GM19238 (cell line): Measurements from ENCODE around the gene C9orf50.
"Not testable (repeated sequence)": the region's sequence is repeated elsewhere in the genome, so short reads cannot be mapped to it uniquely, and the experiment has no call there.

Source experiments
- DNase-seq: peaks from one replicate; pipeline ENCODE4 v3.0.0; 2011; ENCODE audit warnings: low spot score; ENCODE audit not compliant: insufficient read length

The C9orf50 gene, protein sequence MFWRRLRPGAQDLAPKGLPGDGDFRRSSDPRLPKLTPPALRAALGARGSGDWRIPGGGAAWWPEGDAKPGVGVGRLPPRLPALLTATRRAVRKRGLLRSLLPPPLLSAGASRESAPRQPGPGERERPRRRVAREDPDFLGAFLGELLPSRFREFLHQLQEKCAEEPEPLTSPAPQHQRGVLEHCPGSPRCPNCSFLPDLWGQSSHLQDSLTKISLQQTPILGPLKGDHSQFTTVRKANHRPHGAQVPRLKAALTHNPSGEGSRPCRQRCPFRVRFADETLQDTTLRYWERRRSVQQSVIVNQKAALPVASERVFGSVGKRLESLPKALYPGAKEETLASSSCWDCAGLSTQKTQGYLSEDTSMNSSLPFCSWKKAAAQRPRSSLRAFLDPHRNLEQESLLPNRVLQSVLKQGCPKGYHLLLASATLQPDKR

DNA sequence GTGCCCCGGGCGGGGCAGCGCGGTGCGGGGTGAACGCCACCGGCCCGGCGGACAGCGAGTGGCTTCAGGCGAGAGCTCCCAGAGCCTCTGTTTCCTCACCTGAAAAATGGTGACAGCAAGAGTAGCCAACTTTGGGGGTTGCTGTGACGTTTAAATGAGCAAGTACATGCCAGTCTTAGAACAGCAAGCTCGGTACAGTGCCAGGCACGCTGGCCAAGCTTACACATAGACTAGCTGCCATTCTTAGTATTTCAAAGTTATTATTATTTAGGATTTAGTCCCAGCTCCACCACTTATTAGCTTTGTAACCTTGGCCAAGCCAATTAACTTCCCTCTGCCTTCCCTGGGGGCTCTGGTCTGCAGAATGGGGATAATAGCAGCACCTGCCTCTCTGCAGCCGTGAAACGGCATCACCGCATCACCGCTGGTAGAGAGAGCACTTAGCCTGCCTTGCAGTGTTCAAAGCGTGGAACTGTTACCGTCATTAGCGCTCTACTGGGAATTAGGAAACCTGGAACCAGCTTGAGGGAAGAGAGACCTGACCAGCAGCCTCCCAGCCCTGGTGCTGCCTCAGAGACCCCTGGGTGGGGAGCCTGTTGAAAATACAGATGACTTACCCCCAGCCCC is at the start of gene C9orf50:
TSS of gene C9orf50 (minus strand) at position 433 of the 627 bp plus-strand sequence. CDS start 527 bp downstream, outside the sequence.
- DNase-seq = no peak

DNA sequence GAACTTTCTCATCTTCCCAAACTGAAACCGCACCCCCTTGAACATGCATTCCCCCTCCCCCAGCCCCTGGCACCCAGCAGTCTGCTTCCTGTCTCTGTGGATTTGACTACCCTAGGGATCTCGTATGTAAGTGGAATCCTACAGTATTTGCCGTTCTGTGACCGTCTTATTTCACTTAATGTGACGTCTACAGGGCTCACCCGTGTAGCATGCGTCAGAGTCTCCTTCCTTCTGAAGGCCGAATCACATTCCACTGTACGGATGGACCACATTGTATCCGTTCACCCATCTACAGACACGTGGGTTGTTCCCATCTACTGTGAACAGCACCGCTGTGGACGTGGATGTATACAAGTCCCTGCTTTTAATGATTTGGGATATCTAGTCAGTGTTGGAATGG is 49.0 kb upstream of the C9orf50 start:
- no peak for DNase-seq

DNA sequence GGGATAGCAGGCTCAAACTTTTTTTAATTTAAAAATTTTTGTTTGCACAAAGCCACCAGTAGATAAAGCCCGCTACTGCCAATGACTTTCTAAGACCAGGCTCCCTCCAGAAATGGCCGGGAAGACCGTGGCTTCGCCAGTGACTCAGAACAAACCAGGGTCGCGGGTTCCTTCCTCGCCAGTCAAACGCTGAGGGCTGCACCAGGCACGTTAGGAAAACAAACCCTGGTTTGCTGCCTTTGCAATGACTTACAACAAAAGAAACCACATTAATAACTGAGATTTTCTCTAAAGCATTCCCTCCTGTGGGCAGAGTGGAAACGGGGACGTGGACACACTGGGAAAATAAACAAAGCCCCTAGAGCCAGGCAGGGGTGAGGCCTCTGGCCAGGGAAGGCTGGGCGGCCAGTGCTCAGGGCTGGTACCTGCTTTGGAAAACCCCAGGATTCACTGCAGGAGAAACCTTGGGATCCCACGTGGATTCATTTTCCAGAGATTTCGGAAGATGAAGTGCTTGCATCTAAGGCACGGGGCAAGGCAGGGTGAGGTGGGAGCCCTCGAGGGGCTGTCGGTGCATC is 48.3 kb upstream of the C9orf50 start:
- no peak for DNase-seq

DNA sequence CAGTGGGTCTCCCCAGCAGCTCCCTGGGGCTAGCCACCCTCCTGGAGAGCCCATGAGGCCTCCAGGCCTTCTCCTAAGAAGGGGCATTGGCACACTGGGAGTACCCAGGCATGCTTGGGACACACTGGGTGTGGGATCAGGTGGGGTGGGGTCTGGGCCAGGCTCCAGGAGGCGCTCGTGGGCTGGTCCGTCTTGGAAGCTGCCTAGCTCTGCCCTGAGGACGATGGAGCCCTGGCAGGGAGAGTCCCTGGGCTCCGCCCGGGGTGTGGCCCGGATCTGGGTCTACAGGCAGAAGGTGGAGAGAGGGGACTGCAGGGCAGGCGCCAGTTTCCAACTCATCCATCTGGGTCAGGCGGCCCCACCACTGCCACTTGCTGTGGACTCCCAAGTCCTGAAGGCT is 46.9 kb upstream of the C9orf50 start:
- DNase-seq = no peak

DNA sequence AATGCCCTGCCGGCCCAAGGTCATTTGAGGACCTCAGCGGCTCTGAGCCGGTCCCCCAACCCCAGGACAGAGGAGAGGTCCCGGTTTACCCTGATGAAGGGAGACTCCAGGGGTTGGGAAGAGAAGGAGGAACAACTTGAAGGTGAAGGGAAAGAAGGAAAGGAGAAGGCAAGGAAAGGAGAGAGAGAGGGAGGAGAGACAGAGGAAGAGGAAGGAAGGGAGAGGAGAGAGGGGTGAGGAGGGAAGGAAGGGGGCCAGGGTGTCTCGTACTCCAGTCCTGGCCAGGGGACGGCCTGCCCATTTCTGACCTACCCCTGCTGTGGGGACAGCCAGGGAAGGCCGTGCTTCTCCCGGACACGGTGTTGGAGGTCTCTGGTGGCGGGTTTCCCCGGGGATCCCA is 46.5 kb upstream of the C9orf50 start:
- no peak for DNase-seq

DNA sequence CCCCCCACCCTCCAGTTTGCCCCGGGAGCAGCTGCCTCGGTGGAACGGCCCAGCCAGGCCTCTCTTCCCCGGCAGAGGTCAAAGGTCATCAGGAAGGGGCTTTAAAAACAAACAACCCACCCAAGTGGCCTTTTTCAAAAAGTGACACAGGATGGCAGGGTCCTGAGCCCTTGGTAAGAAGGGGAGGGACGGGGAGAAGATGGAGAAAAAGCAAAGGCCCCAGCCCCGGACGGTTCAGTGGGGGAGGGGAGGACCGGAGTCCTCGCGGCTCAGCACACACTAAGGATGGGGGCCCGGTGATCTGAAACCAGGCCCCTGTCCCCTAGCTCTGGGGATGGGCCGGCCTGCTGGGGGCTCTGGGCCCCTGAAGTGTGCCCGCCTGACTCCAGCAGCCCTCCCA is 45.7 kb upstream of the C9orf50 start:
- no peak for DNase-seq

DNA sequence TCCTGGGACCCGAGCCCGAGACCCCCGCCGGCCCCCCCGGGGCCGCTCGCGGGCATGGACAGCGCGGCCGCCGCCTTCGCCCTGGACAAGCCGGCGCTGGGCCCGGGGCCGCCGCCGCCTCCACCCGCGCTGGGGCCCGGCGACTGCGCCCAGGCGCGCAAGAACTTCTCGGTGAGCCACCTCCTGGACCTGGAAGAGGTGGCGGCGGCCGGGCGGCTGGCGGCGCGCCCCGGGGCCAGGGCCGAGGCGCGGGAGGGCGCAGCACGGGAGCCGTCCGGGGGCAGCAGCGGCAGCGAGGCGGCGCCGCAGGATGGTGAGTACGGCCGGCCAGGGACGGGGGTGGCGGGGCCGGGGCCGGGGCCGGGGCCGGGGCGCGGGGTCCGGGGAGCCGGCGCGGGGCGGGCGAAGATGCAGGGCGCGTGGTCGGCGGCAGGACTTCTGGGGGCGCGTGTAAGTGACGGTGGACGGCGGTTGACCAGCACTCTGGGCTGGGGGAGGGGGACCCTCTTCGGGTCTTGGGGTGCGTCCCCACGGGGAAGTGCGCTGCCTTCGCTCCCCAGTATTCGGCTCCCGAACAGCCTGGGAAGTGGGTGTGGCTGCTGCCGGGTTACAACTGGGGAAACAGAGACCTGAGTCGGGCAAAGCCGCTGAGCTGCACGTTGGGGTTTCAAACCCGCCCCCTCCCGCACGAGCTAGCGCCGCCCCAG is 45.1 kb upstream of the C9orf50 start:
- no peak for DNase-seq

DNA sequence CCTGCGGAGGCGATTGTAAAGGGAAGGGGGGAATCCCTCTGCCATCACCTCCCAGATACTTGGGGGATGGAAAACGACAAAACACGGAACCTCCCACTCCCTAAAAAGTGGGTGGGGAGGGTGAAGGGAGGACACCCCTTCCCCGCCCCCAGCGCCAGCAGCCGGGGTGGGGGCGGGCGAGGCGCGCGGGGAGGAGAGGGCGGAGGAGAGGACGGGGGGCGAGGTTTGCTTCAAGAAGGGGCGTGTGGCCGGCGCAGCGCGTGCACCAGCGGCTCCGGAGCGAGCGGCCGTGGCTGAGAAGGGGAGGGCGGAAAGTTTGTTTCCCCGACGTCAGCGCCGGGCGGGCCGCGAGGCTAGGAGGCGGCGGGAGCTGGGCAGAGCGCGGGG is 44.5 kb upstream of the C9orf50 start, which contains the start of gene PRRX2:
TSS of gene PRRX2 (plus strand) at position 259 of the 387 bp plus-strand sequence. CDS start 221 bp downstream, outside the sequence.
- no peak for DNase-seq

DNA sequence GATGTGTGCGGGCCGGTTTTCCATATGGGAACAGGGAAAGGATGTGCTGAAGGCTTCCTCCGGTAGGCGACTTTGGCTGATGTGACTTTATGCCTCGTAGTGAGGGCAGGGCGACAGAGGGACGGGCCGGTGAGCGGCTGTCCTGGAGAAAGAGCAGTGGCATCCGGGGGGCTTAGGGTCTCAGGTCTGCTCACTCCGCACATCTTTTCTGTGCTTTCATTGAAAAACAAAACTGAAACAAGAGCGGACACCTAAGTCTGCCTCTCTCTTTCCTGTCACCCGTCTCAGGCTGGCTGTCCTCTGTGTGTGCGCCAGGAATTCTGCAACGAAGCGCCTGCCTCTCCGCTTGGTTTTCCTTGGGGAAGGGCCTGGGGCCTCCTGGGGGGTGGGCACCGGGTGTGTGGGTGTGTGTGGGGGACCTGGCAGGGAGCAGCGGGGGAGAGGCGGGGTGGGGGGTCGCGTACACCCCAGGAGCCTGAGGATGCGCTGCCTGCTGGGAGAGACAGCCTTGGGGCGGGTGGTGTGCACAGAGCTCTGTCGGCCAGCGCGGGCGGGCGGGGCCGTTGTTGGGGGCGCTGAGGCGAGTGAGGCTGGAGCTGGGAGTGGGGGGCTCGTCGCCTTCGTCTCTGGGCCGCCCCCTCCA is 44.0 kb upstream of the C9orf50 start:
- no peak for DNase-seq

DNA sequence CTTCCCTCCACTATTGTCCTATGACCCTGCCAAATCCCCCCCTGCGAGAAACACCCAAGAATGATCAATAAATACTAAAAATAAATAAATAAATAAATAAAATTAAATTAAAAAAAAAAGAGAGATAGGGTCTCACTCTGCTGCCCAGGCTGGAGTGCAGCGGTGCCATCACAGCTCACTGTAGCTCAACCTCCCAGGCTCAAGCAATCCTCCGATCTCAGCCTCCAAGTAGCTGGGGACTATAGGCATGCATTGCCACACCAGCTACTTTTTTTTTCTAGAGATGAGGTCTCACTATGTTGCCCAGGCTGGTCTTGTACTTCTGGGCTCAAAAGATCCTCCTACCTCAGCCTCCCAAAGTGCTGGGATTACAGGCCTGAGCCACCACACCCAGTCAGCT is 41.3 kb upstream of the C9orf50 start:
- DNase-seq = not testable (repeated sequence)

DNA sequence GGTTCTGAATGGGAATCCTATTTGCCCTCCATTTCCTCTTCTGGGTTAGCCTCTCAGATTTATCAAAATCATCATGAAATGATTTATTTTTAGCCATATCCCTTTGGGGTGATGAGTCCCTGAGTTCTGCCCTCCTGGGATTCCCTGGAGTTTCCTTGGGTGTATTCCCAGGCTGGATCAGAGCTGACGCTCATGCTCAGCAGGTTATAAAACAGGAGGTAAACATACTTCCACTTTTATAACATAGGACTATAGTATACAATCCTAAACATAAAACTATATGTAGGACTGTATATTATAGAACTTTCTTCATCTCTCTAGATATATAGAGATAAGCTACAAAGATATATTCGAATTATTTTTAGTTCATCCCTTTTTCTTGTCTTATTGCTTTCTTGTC is 40.1 kb upstream of the C9orf50 start:
- DNase-seq = no peak

DNA sequence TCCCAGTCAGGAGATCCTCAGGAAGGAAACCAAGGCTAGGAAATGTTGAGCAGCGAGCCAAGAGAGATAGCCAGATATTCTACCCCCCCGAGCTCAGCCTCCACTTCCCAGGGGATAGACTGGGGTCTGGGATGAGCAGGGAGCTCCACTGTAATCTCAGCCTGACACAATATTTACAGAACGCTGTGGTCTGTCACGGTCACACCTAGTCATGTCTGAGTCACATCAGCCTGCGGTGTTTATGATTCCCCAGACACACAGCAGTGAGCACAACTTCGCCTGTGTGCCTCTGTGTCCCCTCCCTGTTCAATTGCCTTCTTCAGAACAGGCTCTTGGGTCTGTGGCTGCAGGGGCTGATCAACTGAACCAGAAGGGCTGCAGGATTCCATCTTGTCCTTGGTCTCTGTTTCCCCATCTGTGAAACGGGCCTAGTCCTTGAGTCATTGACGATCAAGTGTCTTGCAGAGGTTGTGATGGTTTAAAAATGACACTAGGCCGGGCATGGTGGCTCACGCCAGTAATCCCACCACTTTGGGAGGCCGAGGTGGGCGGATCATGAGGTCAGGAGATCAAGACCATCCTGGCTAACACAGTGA is 36.0 kb upstream of the C9orf50 start:
- no peak for DNase-seq

DNA sequence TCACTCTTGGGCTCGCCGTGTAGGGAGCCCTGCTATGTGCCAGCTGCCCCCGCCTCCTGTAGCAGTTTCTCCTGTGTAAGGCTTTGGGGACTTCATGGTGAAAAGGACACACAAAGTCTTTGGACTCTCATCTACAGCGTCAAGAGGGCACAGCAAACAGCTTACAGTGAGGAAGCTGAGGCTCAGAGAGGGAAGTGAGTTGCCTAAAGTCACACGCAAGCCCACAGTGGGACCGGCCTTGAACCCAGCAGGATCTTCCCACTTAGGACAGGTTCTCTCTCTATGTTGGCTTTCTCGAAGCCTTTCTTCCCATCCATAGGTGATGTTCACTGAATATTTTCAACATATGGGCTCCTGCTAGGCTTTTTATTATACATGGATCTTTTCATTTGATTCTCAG is 34.8 kb upstream of the C9orf50 start:
- no peak for DNase-seq

DNA sequence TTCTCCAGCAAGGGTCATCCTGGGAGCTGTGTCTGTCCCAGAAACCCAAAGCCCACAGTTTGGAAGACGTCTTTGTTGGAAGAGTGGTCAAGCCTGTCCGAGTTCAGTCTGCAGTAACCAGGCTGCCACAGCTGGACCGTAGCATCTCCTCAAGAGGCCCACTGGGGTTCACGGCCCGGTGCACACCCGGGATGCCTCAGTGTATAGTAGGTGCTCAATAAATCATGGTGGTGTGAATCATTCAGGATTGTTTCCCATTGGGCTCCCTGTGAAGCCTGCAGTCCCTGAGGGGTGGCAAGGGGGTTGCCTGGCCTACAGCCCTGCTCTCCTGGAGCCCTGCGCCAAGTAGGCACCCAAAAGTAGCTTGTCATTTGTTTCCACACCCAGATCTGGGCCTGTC is 34.3 kb upstream of the C9orf50 start:
- no peak for DNase-seq

DNA sequence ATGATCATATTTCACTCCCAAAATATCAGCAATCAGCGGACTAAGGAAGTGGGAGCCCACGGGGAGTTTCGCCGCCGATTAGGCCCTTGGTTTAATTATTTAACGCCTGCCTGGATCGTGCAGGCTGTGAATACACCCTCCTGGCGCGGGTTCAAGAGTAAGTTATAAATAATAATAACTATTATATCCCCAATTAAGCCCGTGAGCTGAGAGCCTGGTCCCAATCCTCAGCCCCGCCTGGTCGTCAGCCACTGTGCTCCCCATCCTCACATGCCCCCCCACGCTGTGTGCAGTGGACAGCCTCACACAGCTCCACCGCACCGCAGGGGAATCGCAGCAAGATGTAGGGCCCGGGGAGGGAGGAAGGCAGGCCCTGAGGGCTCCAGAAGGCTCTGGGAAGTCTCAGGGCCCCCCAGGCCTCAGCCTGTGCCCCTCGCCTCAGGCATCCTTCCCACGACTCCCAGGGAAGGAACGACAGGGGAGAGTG is 33.7 kb upstream of the C9orf50 start:
- DNase-seq = no peak

DNA sequence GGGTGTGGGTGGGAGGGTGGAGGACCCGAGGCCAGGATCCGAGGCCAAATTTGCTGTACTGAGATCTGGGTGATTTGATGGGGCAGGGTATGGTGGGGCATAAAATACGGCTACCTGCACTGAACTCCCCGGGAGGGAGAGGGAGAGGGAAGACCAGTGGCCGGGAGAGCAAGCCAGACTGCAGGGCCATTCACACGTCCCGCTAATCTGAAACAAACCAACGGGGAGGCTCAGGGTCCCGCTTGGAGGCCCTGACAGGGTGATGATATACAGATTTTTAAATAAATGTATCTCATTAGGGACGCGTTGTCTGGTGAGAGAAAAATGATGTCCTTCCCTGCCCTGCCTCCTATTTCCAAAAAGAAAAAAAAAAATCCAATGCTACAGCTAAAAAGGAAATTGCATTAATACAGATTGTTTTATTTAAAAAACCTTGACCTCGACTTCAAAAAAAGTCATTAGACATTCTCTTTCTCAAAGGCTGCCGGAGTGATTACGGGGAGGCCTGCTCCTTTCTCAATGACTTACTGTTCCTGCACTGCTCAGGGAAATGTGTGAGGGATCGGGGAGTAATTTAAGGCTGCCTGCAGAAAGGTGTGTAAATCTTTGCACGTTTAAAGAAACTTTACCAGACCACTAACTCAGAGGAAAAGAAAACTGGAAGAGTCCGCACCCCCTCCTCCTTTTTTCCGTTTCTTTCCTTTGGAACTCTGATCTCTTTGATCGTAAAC is 33.1 kb upstream of the C9orf50 start:
- no peak for DNase-seq

DNA sequence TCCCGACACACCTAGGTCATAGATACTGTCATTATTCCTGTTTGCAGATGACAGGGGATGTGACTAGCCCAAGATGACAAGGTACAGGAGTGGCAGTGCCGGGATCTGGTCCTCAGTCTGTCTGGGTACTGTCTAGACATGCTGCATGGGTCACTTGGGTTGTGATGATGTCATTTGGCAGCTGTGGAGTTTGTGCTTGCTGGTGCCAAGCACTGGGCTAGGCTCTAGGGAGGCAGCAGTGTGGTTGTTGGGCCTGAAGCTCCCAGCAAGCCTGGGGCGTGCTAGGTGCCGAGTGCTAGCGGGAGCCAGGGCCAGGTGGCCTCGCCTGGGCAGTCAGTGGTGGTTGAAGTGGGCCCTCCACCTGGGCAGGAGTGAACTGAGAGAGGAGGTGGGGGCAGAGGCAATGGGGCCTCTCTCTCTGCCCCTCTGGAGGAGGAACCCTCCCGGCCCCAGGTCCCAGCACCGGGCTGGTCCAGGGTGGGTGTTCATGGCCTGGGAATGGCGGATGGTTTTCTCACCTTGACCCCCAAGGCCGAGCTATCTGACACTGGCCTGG is 29.9 kb upstream of the C9orf50 start:
- no peak for DNase-seq

DNA sequence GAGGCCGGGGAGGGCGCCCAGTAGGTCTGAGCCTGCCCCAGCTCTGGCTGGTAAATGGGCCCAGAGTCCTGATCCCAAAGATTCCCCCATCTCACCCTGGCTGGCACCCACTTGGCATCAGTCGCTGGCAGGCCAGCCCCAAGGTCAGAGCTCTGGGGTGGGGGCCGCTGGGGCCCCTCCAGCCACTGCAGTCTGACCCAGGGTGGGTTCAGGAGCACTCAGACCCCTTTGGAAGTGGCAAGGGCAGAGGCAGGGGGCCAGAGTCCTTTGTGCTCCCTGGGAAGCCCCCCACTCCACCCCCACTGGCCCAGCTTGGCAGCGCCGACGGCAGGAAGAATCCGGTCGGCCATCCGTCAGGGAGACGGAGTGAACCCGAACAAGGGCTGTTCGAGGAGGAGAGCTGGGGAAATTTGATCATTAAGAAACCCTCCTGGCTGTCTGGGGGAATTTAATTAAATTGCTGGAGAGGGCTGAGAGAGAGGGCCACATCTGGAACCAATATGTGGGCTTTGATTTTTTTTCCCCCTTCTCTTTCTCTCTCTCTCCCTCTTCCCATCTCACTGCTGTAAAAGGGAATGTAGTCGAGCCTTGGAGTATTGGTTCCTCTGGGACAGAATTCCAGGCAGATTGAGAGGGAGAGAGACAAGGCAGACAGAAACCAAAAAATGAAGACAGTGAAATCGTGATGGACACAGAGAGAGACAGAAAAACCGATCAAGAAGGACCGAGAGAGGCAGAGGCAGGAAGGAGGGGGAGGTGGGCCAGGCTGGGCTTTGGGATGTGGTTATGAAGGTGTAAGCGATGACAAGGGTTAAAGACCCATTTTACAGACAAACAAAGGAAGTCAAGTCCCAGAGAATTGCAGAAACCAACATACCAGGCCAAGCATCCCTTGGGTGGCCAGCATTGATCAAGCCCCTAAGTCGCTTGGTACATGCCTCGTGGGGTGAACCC is 29.1 kb upstream of the C9orf50 start:
- no peak for DNase-seq

DNA sequence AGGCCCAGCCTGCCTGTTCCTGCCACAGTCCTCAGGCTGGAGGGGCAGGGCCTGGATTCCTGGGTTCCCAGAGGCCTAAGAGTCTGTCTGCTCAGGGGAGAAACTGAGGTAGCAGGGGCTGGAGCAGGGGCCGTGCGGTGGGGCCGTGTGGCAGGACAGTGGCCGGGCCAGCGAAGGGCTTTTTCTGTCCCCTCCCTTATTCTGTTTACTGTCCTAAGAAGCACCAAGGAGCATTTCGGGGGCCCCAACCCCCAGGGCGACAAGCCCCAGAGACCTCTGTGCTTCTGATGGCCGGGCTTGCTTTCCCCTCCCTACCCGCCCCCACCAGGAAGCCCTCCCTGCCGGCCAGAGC is 27.8 kb upstream of the C9orf50 start:
- no peak for DNase-seq
